Prostate gland (tissue), 2 donors: Measurements from ENCODE around the gene GULP1. TPM values are rescaled to one million over a fixed set of nuclear protein-coding genes. Genes with fewer than 3 reads are reported as not detected.

Experiments used
- DNase-seq: peaks from one replicate; pipeline ENCODE4 v3.0.0-alpha.2; 2019; ENCODE audit warnings: low spot score
- H3K27ac ChIP-seq, 2 donors: fragments of 200-600 bp; sonication (generic); 2 replicates each; pipeline ENCODE4 v1.5.1; 2017 to 2019
- H3K27me3 ChIP-seq: fragments of 200-600 bp; sonication (generic); replicated peaks from 2 replicates; pipeline ENCODE4 v1.5.1; 2019; ENCODE audit not compliant: insufficient read depth
- H3K36me3 ChIP-seq, 2 donors: fragments of 200-600 bp; sonication (generic); 1 replicate in 1 of 2; 2 replicates in 1 of 2; pipeline versions ENCODE4 v1.5.1 to v1.8.1; 2017 to 2019
- H3K4me1 ChIP-seq: fragments of 200-600 bp; sonication (generic); replicated peaks from 2 replicates; pipeline ENCODE4 v1.5.1; 2019
- H3K4me3 ChIP-seq, 2 donors: fragments of 200-600 bp; sonication (generic); 2 replicates each; pipeline ENCODE4 v1.5.1; 2017 to 2019
- H3K9me3 ChIP-seq: fragments of 200-600 bp; sonication (generic); 2 replicates; pipeline ENCODE4 v1.5.1; 2017
- POLR2A ChIP-seq: fragments of 450-650 bp; IDR thresholded peaks from one replicate; pipeline ENCODE4 v1.6.1; 2016; ENCODE audit warnings: antibody characterized with exemption, mild to moderate bottlenecking
- POLR2AphosphoS5 ChIP-seq: sonication (generic); formaldehyde crosslinking; IDR thresholded peaks from one replicate; pipeline ENCODE4 v1.6.1; 2017; ENCODE audit warnings: antibody characterized with exemption
- WGBS: methylation state at CpG from one replicate; pipeline ENCODE4 v1.1.5; 2018; 5-methylcytosine and 5-hydroxymethylcytosine counted together
- intact Hi-C: fragments of 100-400 bp; cut with DNase I; formaldehyde crosslinking; loops from one replicate; pipeline ENCODE4 v1.14.2; 2022
- total RNA-seq, 2 donors: library from RNA; depleted of rRNA; stranded (reverse); fragments of >200 nt; gene quantifications; one replicate each; pipeline ENCODE4 v1.1.0, GENCODE V29; 2016
- TF ChIP-seq, protein P1 (sequence below), 4 experiments: fragments of 200-600 bp in 2 of 4; fragments of 450-650 bp in 2 of 4; sonication (generic) in 2 of 4; IDR thresholded peaks; 1 replicate in 3 of 4; 2 replicates in 1 of 4; pipeline ENCODE4 v1.5.1; 2016 to 2019; ENCODE audit warnings: antibody characterized with exemption in 4 of 4, mild to moderate bottlenecking in 2 of 4, moderate library complexity in 2 of 4

GULP1 gene
- total RNA-seq, 2 donors from 2014 or later: 29.3 to 45.4 TPM

DNA sequence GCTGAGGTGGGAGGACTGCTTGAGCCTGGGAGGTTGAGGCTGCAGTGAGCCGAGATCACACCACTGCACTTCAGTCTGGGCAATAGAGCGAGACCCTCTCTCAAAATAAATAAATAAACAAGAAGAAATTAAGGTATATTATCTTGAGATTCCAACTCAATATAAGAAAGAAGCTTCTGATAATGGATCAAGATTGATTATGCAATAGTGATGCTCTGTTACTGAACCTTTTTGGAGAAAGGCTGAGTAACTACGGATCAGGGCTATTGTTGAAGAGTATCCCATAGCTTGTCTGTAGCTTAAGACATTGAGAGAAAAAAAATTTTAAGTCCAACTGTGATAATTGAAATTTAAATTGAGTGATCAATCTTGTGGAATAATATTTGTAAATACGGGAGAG lies 17.7 kb downstream of the GULP1 start:
- Histone ChIP-seq H3K9me3 (no peaks in the 10 kb centered on the region), H3K4me3 (no peak overlapping the region), H3K27ac (no peak overlapping the region), H3K27me3 (no peaks in the 10 kb centered on the region), H3K36me3 (no peaks in the 10 kb centered on the region), H3K4me1 (no peaks in the 10 kb centered on the region)
- no peak for TF ChIP-seq POLR2A
- TF ChIP-seq, protein P1, sequence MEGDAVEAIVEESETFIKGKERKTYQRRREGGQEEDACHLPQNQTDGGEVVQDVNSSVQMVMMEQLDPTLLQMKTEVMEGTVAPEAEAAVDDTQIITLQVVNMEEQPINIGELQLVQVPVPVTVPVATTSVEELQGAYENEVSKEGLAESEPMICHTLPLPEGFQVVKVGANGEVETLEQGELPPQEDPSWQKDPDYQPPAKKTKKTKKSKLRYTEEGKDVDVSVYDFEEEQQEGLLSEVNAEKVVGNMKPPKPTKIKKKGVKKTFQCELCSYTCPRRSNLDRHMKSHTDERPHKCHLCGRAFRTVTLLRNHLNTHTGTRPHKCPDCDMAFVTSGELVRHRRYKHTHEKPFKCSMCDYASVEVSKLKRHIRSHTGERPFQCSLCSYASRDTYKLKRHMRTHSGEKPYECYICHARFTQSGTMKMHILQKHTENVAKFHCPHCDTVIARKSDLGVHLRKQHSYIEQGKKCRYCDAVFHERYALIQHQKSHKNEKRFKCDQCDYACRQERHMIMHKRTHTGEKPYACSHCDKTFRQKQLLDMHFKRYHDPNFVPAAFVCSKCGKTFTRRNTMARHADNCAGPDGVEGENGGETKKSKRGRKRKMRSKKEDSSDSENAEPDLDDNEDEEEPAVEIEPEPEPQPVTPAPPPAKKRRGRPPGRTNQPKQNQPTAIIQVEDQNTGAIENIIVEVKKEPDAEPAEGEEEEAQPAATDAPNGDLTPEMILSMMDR (IDR thresholded peaks at IDR 0.05): no peak
- TF ChIP-seq POLR2AphosphoS5: no peak
- DNase-seq: no peak
- WGBS: 99% methylated on average over 4 of the region's 4 CpGs
- intact Hi-C loops: no loop called here

DNA sequence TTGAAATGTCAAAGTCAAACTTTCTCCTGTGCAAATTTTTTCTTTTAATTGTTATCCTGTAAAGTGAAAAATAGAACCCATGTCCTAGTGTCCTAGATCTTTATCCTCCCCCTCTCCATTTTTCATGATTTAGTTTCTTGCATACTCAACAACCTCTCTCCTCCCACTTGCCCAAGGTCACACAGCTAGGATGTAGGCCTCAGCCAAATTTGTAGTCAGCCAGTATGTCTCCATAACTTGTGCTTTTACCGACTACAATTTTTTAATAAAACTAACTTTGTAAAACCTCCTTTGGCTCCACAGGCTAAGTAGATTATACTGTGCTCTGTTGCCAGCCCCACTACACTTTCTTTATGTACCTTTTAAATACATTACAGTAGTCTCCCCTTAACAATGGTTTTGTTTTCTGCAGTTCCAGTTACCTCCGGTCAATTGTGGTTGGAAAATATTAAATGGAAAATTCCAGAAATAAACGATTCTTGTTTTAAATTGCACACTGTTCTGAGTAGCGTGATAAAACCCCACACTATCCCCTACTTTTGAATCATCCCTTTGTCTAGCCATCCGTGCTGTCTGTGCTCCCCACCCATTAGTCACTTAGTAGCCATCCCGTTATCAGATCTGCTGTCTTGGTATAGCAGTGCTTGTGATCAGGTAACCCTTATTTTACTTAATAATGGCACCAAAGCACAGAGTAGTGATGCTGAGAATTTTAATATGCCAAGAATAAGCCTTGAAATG lies 22.8 kb downstream of the GULP1 start:
- no peak for DNase-seq

DNA sequence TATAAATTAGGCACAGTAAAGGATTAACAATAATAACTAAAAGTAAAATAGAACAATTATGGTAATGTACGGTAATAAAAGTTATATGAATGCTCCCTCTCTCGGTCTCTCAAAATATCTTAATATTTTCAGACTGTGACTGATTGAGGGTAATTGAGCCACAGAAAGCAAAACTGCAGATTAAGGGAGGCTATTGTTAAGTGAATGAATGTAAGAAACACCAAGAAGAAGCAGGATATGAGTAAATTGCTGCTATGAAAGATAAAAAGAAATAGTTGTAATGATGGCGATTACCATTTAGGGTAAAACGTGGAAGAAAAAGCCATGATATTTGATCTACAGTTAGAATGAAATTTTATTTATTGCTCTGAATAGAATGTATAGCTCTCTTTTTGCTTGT lies 24.1 kb downstream of the GULP1 start:
- no peak for TF ChIP-seq POLR2A
- TF ChIP-seq POLR2AphosphoS5: no peak
- TF ChIP-seq, protein P1 (IDR thresholded peaks at IDR 0.05): no peak
- over 99% methylated on average over 4 of the region's 4 CpGs for WGBS
- Histone ChIP-seq H3K27ac (no peak overlapping the region), H3K27me3 (no peaks in the 10 kb centered on the region), H3K4me1 (no peaks in the 10 kb centered on the region), H3K9me3 (no peaks in the 10 kb centered on the region), H3K4me3 (no peak overlapping the region), H3K36me3 (no peaks in the 10 kb centered on the region)
- no peak for DNase-seq
- intact Hi-C loops: no loop called here

More for the DNA sequence above, 22.8 kb downstream of the GULP1 start:
- intact Hi-C loops: no loop called here
- H3K36me3 ChIP-seq: no peaks in the 10 kb centered on the region
- WGBS: 80% methylated on average over 6 of the region's 6 CpGs
- H3K27me3 ChIP-seq: no peaks in the 10 kb centered on the region
- no peak overlapping the region for H3K4me3 ChIP-seq
- H3K9me3 ChIP-seq: no peaks in the 10 kb centered on the region
- H3K4me1 ChIP-seq: no peaks in the 10 kb centered on the region
- TF ChIP-seq, protein P1 (IDR thresholded peaks at IDR 0.05): no peak
- TF ChIP-seq POLR2AphosphoS5: no peak
- TF ChIP-seq POLR2A: no peak
- H3K27ac ChIP-seq: no peak overlapping the region

DNA sequence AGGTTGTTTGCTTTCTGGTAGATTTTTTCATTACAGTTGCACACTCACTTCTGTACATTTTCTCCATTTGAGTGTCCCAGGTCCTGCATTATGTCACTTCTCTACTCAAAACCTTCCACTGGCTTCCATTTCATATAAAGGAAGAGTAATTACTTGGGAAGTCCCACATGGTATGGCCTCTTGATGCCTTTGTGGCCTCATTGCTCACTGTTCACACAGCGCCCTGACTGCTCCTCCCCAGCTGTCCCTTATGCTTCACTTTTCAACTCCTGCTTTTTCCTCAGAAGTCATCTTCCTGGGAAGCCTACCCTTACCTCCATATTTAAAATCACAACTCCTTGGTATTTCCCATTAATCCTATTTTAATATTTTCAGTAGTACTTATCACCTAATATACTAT lies 24.7 kb downstream of the GULP1 start:
- DNase-seq: no peak
- TF ChIP-seq POLR2A (no peak), POLR2AphosphoS5 (no peak)
- TF ChIP-seq, protein P1 (IDR thresholded peaks at IDR 0.05): no peak
- Histone ChIP-seq H3K36me3 (no peaks in the 10 kb centered on the region), H3K4me1 (no peaks in the 10 kb centered on the region), H3K27ac (no peak overlapping the region), H3K27me3 (no peaks in the 10 kb centered on the region), H3K4me3 (no peak overlapping the region), H3K9me3 (no peaks in the 10 kb centered on the region)
- intact Hi-C loops: no loop called here
- WGBS: 100% methylated on average over 1 of the region's 1 CpG

DNA sequence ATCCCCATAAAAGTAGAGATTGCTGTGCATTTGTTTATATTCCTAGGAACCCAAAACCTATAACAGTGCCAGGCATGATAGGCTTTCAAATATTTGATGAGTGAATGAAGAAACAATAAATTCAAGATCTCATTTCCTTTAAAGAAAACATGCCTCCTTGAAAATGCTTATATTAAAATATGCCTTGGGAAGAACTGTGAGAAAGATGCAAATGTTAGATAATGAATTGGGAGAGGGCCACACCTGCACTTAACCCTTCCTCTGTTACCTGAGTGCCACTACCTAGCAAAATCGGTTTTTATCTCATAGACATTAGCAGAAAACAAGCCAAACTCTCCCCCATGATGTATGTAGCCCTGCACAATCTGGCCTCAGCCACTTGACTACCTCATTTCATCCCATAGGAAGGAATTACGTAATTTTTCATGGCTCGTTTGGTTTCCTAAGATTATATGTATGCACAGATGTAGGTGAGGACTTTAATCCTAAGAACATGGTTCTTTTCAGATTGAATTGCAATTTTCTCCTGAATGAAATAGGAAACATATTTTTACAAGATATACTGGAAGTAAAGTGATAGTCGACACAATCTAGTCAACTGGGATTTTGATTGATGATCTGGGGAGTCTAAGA lies 25.2 kb downstream of the GULP1 start:
- H3K9me3 ChIP-seq: no peaks in the 10 kb centered on the region
- H3K4me3 ChIP-seq: no peak overlapping the region
- intact Hi-C loops: no loop called here
- no peak for DNase-seq
- TF ChIP-seq POLR2A (no peak), POLR2AphosphoS5 (no peak)
- TF ChIP-seq, protein P1 (IDR thresholded peaks at IDR 0.05): no peak
- H3K27ac ChIP-seq: no peak overlapping the region
- H3K36me3 ChIP-seq: no peaks in the 10 kb centered on the region
- no peaks in the 10 kb centered on the region for H3K27me3 ChIP-seq
- no peaks in the 10 kb centered on the region for H3K4me1 ChIP-seq
- 94% methylated on average over 4 of the region's 4 CpGs for WGBS
